HUES6 (cell line): Measurements from ENCODE around the gene MMP15.

ENCODE experiments used
- H3K27ac ChIP-seq: 2 replicates; pipeline ENCODE4 v1.7.0; 2013; ENCODE audit warnings: low read depth, mild to moderate bottlenecking, low read length, inconsistent platforms
- H3K27me3 ChIP-seq: 2 replicates; pipeline ENCODE4 v1.6.1; 2013; ENCODE audit warnings: low read length; ENCODE audit not compliant: control insufficient read depth, insufficient read depth
- H3K36me3 ChIP-seq: 2 replicates; pipeline ENCODE4 v1.6.1; 2013; ENCODE audit warnings: low read length; ENCODE audit not compliant: control insufficient read depth, insufficient read depth
- H3K4me1 ChIP-seq: 2 replicates; pipeline ENCODE4 v1.6.1; 2013; ENCODE audit warnings: low read length; ENCODE audit not compliant: control insufficient read depth, insufficient read depth
- H3K4me3 ChIP-seq: 2 replicates; pipeline ENCODE4 v1.5.1; 2013; ENCODE audit warnings: low read depth, low read length
- H3K9ac ChIP-seq: one replicate; pipeline ENCODE4 v1.6.1; 2013; ENCODE audit warnings: mild to moderate bottlenecking, low read length
- H3K9me3 ChIP-seq: 2 replicates; pipeline ENCODE4 v1.6.1; 2013; ENCODE audit warnings: low read depth, low read length; ENCODE audit not compliant: control insufficient read depth, insufficient read depth

The MMP15 gene

DNA sequence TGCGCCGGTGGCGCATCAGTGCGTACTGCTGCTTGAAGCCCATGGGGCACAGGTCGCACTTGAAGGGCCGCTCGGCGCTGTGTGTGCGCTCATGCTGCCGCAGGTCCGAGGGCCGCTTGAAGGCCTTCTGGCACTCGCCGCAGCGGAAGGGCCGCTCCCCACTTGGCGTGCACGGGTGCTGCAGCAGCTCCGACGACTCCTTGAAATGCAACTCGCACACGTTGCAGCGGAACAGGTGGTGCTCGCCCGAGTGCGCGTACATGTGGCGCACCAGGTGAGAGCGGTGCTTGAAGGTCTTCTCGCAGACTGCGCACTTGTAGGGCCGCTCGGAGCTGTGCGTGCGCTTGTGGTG lies 28.4 kb upstream of the MMP15 start:
- no peak overlapping the region for H3K27ac ChIP-seq
- H3K9me3 ChIP-seq: no peaks in the 10 kb centered on the region
- no peak overlapping the region for H3K9ac ChIP-seq
- H3K4me3 ChIP-seq: no peak overlapping the region
- H3K36me3 ChIP-seq: peaks cover 22% of the 10 kb centered on the region
- H3K4me1 ChIP-seq: peaks cover 24% of the 10 kb centered on the region
- H3K27me3 ChIP-seq: no peaks in the 10 kb centered on the region

DNA sequence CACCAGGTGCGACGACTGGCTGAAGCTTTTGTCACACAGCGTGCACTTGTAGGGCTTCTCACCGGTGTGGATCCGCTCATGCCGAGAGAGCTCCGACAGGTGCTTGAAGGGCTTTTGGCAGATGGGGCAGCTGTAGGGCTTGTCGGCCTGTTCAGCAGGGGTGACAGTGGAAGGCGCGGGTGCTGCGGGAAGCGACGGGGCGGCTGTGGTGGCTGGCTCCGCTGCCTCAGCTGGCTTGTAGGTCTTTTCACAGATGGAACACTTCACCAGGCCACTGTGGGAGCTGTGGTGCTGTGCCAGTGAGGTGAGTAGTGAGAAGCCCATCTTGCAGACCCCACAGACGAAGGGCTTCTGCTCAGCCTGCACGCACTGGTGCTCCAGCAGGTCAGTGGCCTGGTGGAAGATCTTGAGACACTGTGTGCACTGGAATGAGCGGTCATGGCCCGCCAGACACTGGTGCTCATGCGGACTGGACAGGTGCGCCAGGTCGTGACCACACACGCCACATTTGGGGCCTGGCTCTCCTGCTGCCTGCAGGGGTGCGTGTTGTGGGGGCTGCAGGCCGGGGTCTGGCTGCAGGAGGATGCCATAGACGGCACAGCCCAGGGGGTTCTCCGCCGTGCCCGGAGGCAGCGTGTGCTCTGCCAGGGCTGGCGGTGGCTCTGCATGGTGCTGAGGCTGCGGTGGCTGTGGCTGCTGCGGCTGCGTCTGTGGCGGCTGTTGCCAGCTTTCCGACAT lies 27.9 kb upstream of the MMP15 start:
- H3K9me3 ChIP-seq: no peaks in the 10 kb centered on the region
- no peak overlapping the region for H3K4me3 ChIP-seq
- peaks cover 24% of the 10 kb centered on the region for H3K4me1 ChIP-seq
- no peak overlapping the region for H3K9ac ChIP-seq
- peaks cover 25% of the 10 kb centered on the region for H3K36me3 ChIP-seq
- H3K27ac ChIP-seq: no peak overlapping the region
- no peaks in the 10 kb centered on the region for H3K27me3 ChIP-seq

DNA sequence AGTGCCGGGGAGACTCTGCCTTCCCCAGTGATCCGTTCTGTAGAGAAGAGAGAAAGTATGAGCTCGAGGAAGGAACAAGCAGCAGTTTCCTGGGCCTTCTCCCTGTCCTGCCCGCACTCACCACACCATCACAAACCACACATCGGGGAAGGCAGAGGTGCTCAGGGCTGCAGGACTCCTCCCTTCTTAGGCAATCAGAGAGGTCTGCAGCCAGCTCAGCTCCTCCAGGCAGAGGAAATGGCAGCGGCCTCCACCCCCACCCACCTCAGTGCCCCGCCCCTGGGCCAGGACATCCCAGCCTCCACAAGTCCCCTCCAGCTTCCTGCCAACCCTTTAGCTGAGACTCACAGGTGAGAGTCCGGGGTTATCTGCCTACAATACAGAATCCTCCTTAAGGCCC lies 27.1 kb upstream of the MMP15 start:
- Histone ChIP-seq H3K9me3 (no peaks in the 10 kb centered on the region), H3K4me3 (no peak overlapping the region; the same call in 1 of the 2 replicates), H3K4me1 (peaks cover 24% of the 10 kb centered on the region), H3K27ac (no peak overlapping the region), H3K9ac (no peak overlapping the region), H3K36me3 (peaks cover 33% of the 10 kb centered on the region), H3K27me3 (no peaks in the 10 kb centered on the region)

DNA sequence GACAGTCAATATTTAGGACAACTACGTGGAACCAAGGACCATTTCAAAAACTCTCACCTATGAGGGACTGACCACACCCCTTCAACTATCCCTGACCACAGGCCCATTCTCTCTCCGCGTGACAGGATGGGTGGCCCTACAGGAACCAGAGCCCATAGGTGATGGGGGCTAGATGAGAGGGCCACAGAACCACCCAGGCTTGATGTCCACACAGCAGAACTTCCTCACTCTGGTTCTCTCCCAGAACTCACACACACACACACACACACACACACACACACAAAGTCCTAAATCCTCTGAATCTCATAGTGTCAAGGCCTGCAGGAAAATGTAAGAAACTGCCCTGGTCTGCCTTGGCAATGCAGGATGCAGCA lies 26.6 kb upstream of the MMP15 start:
- Histone ChIP-seq H3K9ac (no peak overlapping the region), H3K27me3 (no peaks in the 10 kb centered on the region), H3K27ac (no peak overlapping the region), H3K4me1 (peaks cover 24% of the 10 kb centered on the region), H3K36me3 (peaks cover 33% of the 10 kb centered on the region), H3K4me3 (peak overlapping the region; percentile 79; the same call in 1 of the 2 replicates), H3K9me3 (no peaks in the 10 kb centered on the region)

DNA sequence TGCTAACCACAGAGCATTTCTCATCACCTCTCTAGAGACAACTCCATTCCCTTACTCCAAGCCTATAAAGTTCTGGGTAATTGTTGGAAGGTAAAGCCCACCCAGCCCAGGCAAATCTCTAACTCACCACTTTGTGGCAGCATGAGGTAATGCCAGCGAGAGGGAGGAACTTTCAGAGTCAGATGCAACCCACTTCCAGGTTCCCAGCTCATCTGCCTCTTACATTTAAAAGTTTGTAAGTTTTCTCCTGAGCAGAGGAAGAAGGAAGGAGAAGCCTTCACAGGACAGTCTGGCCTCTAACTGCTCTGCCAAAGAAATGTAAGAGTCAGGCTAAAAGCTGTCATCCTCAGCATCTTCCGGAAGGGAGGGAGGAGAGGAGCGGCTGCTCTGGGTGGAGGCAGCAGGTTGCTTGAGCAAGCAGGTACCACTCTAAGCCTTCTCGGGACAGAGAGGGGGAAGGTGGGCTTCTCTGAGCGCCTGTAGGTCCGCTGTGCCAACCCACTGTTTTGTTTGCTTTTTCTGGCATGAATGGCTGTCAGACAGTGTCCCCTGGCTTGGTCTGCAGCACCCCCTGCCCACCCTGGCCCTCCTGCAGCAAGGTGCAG lies 26.1 kb upstream of the MMP15 start:
- no peaks in the 10 kb centered on the region for H3K9me3 ChIP-seq
- peaks cover 24% of the 10 kb centered on the region for H3K4me1 ChIP-seq
- H3K27me3 ChIP-seq: no peaks in the 10 kb centered on the region

DNA sequence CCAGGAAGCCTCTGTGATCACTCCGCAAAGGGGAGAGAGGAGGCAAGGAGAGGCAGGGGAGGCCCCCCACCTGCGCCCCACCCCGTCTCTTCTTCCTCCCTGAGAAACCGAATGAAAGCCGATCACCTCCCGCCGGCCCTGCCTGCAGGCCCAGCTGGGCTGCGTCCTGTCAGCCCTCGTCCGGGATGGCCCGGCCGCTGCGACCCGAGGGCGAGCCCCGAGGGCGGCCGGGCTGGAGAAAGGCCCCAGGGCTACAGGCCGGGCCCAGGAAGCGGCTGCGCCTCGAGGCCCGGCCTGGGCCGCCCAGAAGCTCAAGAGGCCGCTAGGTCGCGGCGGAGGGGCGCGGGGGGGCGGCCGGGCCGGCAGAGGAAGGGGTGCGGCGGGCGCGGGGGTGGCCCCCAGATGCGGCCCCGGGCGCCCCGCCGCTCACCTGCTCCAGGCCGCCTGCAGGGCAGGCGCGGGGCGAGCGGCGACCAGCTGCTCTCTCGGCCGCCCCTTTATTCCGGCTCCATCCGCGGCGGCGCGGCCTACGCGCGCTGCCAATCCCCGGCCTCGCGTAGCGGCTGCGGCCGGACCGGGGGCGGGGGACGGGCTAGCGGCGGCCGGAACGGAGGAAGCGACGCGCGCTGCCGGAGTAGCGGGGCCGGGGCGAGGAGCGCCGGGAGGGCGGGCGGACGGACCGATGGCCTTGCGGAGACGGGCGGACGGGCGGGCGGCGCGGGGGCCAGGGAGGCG lies 25.4 kb upstream of the MMP15 start, which contains the start of gene ZNF319:
Gene ZNF319 (minus strand): TSS at position 702 of the 735 bp plus-strand sequence. CDS start 2,407 bp downstream, outside the sequence.
- Histone ChIP-seq H3K27ac (peak within 1 kb of the TSS; percentile 37; the same call in 1 of the 2 replicates), H3K4me3 (peak within 1 kb of the TSS; percentile 79), H3K4me1 (peaks cover 24% of the 10 kb centered on the region), H3K9ac (peak within 1 kb of the TSS; percentile 64), H3K36me3 (peaks cover 39% of the 10 kb centered on the region), H3K9me3 (no peaks in the 10 kb centered on the region), H3K27me3 (no peaks in the 10 kb centered on the region)

More for the DNA sequence above, 26.1 kb upstream of the MMP15 start:
- H3K27ac ChIP-seq: no peak overlapping the region
- peak overlapping the region; percentile 48 for H3K9ac ChIP-seq
- peaks cover 34% of the 10 kb centered on the region for H3K36me3 ChIP-seq
- peak overlapping the region; percentile 79 for H3K4me3 ChIP-seq

DNA sequence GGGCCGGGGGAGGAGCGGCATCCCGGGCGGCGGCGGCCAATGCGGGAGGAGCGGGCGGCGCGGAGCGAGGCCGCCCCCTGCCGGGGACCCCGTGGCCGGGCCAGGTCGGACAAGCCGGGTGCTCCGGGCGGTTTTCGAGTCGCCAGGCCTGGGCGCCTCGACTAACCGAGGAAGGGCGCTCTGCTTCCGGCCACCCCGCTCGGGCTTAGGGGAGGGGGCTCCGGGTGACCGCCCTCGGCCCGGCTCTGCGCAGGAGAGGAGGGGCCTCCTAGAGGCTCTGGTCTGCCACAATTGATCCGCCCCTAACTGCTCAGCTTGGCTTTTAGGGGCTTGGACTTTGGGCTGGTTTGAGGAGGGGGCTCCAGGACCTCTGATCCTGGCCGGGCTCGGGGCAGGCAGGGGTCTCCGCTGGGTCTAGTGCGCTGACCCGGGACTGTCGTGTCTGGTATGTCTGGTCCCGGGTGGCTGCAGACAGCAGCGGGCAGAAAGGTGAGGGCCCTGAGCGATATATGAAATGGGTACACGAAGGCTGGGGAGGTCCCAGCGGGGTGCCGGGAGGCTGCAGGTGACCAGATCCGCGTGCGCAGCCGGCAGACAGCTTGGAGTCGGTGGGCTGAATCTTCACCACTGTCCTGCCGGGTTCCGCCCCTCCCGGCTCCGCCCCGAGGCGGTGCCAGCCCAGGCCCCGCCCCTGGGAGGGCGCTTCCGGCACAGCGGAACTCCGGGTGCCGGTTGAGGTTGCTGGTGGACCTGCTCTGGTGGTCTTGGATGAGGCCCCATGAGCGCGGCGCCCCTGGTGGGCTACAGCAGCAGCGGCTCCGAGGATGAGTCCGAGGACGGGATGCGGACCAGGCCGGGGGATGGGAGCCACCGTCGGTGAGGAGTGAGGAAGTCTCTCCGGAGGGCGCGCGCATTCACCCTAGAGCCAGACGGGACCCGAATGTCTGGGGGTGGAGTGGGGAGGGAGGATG lies 24.6 kb upstream of the MMP15 start, which contains the start of gene USB1:
Gene USB1 (plus strand): TSS at position 702 of the 971 bp plus-strand sequence. CDS start 77 bp downstream, at position 779.
- Histone ChIP-seq H3K9me3 (no peaks in the 10 kb centered on the region), H3K9ac (peak within 1 kb of the TSS; percentile 72), H3K36me3 (peaks cover 41% of the 10 kb centered on the region), H3K4me3 (peak within 1 kb of the TSS; percentile 79), H3K27me3 (no peaks in the 10 kb centered on the region), H3K27ac (peak within 1 kb of the TSS; percentile 37; the same call in 1 of the 2 replicates), H3K4me1 (peaks cover 24% of the 10 kb centered on the region)

DNA sequence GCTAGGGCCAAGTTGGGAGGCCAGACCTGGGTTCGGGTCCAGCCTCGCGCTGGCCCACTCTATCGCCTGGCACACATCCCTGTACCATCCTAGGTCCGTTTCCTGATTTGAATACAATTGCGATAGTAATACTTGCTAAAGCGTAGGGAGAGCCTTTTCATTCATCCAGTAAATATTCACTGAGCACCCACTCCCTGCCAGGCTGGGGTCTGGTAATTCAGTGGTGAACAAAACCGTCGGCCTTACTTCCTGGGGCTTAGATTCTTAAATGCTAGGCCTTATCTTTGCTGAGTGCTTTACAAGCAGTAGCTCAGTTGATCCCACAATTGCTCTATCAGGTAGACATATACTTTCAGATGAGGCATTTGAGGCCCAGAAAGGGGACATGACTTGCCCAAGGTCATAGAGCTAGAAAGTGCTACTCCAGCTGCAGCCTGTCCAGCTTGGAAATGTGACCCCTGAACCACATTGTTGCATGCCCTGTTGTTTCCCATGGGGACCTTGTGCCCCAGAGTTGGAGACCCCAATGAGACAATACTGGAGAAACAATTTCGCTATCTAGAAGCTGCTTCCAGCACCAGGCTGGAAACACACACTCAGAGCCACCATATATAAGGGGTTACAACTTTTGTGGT lies 23.7 kb upstream of the MMP15 start:
- Histone ChIP-seq H3K27me3 (no peaks in the 10 kb centered on the region), H3K9me3 (no peaks in the 10 kb centered on the region; the same call in 1 of the 2 replicates), H3K36me3 (peaks cover 38% of the 10 kb centered on the region), H3K4me1 (peaks cover 24% of the 10 kb centered on the region), H3K9ac (peak overlapping the region; percentile 72), H3K4me3 (peak overlapping the region; percentile 79), H3K27ac (no peak overlapping the region)

DNA sequence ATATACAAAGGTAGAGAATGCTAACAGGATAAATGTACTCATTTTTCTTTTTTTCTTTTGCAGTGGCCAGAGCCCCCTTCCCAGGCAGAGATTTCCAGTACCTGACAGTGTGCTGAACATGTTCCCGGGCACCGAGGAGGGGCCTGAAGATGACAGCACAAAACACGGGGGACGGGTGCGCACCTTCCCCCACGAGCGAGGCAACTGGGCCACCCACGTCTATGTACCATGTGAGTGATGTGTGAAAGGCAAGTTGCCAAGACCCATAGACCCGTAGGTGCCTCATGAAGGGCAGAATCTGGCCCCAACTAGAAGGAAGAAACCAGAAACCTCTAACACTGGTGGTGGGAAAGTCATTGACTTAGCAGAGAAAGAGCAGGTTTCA lies 23.1 kb upstream of the MMP15 start:
- peak overlapping the region; percentile 72 for H3K9ac ChIP-seq

DNA sequence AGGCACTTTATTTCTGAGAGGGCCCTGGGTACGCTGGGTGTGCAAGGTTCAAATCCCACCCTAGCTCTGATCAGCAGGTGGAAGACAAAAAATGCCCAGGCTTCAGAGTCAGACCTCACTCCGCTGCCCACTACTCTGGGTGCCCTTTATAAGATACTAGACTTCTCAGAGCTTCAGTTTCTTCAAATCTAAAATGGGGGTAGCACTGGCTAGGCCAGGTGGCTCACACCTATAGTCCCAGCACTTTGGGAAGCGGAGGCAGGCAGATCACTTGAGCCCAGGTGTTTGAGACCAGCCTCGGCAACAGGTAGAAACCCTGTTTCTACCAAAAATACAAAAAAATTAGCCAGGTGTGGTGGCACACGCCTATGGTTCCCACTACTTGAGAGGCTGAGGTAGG lies 22.6 kb upstream of the MMP15 start:
- Histone ChIP-seq H3K27ac (no peak overlapping the region), H3K27me3 (no peaks in the 10 kb centered on the region), H3K9ac (no peak overlapping the region), H3K36me3 (peaks cover 30% of the 10 kb centered on the region), H3K4me1 (peaks cover 24% of the 10 kb centered on the region), H3K9me3 (no peaks in the 10 kb centered on the region; the same call in 1 of the 2 replicates), H3K4me3 (no peak overlapping the region)

More for the DNA sequence above, 23.1 kb upstream of the MMP15 start:
- Histone ChIP-seq H3K27ac (no peak overlapping the region), H3K4me1 (peaks cover 24% of the 10 kb centered on the region), H3K27me3 (no peaks in the 10 kb centered on the region), H3K9me3 (no peaks in the 10 kb centered on the region; the same call in 1 of the 2 replicates), H3K36me3 (peaks cover 35% of the 10 kb centered on the region), H3K4me3 (peak overlapping the region; percentile 79; the same call in 1 of the 2 replicates)
